ENCODE measurements around the gene WDR72.

The WDR72 gene

GRCh38 chr15:53490341-53490740 lies 269.1 kb downstream of the WDR72 start:
- Histone ChIP-seq H3K9ac (ENCODE audit: low read length) (no peak overlapping the region), H3K4me1 (ENCODE audit: control insufficient read depth, insufficient read depth, low read length) (no peaks in the 10 kb centered on the region), H3K36me3 (ENCODE audit: control insufficient read depth, insufficient read depth, low read length) (no peaks in the 10 kb centered on the region), H3K27me3 (ENCODE audit: control insufficient read depth, insufficient read depth, low read length) (no peaks in the 10 kb centered on the region), H3K9me3 (ENCODE audit: control insufficient read depth, insufficient read depth, low read depth, low read length) (no peaks in the 10 kb centered on the region), H3K27ac (ENCODE audit: low read depth, low read length) (no peak overlapping the region), H3K4me3 (ENCODE audit: low read depth, low read length) (no peak overlapping the region)

- Histone ChIP-seq H3K4me3 (ENCODE audit: low read depth, low read length) (no peak overlapping the region), H3K4me1 (ENCODE audit: control insufficient read depth, insufficient read depth, low read length) (no peaks in the 10 kb centered on the region), H3K9me3 (ENCODE audit: control insufficient read depth, insufficient read depth, low read depth, low read length) (no peaks in the 10 kb centered on the region), H3K9ac (ENCODE audit: low read length) (no peak overlapping the region), H3K27me3 (ENCODE audit: control insufficient read depth, insufficient read depth, low read length) (no peaks in the 10 kb centered on the region), H3K27ac (ENCODE audit: low read depth, low read length) (no peak overlapping the region), H3K36me3 (ENCODE audit: control insufficient read depth, insufficient read depth, low read length) (no peaks in the 10 kb centered on the region)
Observed at GRCh38 chr15:53482055-53482454, 277.4 kb downstream of the WDR72 start.

GRCh38 chr15:53477981-53478766 lies 281.3 kb downstream of the WDR72 start:
- H3K4me3 ChIP-seq (ENCODE audit: low read depth, low read length), result no peak overlapping the region
- H3K36me3 ChIP-seq (ENCODE audit: control insufficient read depth, insufficient read depth, low read length), result no peaks in the 10 kb centered on the region
- no peak overlapping the region for H3K27ac ChIP-seq (ENCODE audit: low read depth, low read length)
- no peak overlapping the region for H3K9ac ChIP-seq (ENCODE audit: low read length)
- H3K9me3 ChIP-seq (ENCODE audit: control insufficient read depth, insufficient read depth, low read depth, low read length), result no peaks in the 10 kb centered on the region
- no peaks in the 10 kb centered on the region; the same call in 1 of the 2 replicates for H3K4me1 ChIP-seq (ENCODE audit: control insufficient read depth, insufficient read depth, low read length)
- no peaks in the 10 kb centered on the region for H3K27me3 ChIP-seq (ENCODE audit: control insufficient read depth, insufficient read depth, low read length)

- Histone ChIP-seq H3K4me1 (ENCODE audit: control insufficient read depth, insufficient read depth, low read length) (no peaks in the 10 kb centered on the region; the same call in 1 of the 2 replicates), H3K4me3 (ENCODE audit: low read depth, low read length) (no peak overlapping the region), H3K9ac (ENCODE audit: low read length) (no peak overlapping the region), H3K27ac (ENCODE audit: low read depth, low read length) (no peak overlapping the region), H3K9me3 (ENCODE audit: control insufficient read depth, insufficient read depth, low read depth, low read length) (no peaks in the 10 kb centered on the region), H3K27me3 (ENCODE audit: control insufficient read depth, insufficient read depth, low read length) (no peaks in the 10 kb centered on the region), H3K36me3 (ENCODE audit: control insufficient read depth, insufficient read depth, low read length) (no peaks in the 10 kb centered on the region)
Observed at GRCh38 chr15:53473886-53474285, 285.6 kb downstream of the WDR72 start.

GRCh38 chr15:53473435-53473834 lies 286.0 kb downstream of the WDR72 start:
- Histone ChIP-seq H3K4me3 (ENCODE audit: low read depth, low read length) (no peak overlapping the region), H3K36me3 (ENCODE audit: control insufficient read depth, insufficient read depth, low read length) (no peaks in the 10 kb centered on the region), H3K27ac (ENCODE audit: low read depth, low read length) (no peak overlapping the region), H3K4me1 (ENCODE audit: control insufficient read depth, insufficient read depth, low read length) (no peaks in the 10 kb centered on the region; the same call in 1 of the 2 replicates), H3K9ac (ENCODE audit: low read length) (no peak overlapping the region), H3K27me3 (ENCODE audit: control insufficient read depth, insufficient read depth, low read length) (no peaks in the 10 kb centered on the region), H3K9me3 (ENCODE audit: control insufficient read depth, insufficient read depth, low read depth, low read length) (no peaks in the 10 kb centered on the region)

GRCh38 chr15:53472883-53473282 lies 286.6 kb downstream of the WDR72 start:
- H3K4me3 ChIP-seq (ENCODE audit: low read depth, low read length), result no peak overlapping the region
- no peaks in the 10 kb centered on the region for H3K9me3 ChIP-seq (ENCODE audit: control insufficient read depth, insufficient read depth, low read depth, low read length)
- no peak overlapping the region for H3K9ac ChIP-seq (ENCODE audit: low read length)
- no peaks in the 10 kb centered on the region; the same call in 1 of the 2 replicates for H3K4me1 ChIP-seq (ENCODE audit: control insufficient read depth, insufficient read depth, low read length)
- no peaks in the 10 kb centered on the region for H3K36me3 ChIP-seq (ENCODE audit: control insufficient read depth, insufficient read depth, low read length)
- no peak overlapping the region for H3K27ac ChIP-seq (ENCODE audit: low read depth, low read length)
- no peaks in the 10 kb centered on the region for H3K27me3 ChIP-seq (ENCODE audit: control insufficient read depth, insufficient read depth, low read length)

GRCh38 chr15:53472210-53472609 lies 287.3 kb downstream of the WDR72 start:
- Histone ChIP-seq H3K4me1 (ENCODE audit: control insufficient read depth, insufficient read depth, low read length) (no peaks in the 10 kb centered on the region; the same call in 1 of the 2 replicates), H3K27me3 (ENCODE audit: control insufficient read depth, insufficient read depth, low read length) (no peaks in the 10 kb centered on the region), H3K36me3 (ENCODE audit: control insufficient read depth, insufficient read depth, low read length) (no peaks in the 10 kb centered on the region), H3K4me3 (ENCODE audit: low read depth, low read length) (no peak overlapping the region), H3K9me3 (ENCODE audit: control insufficient read depth, insufficient read depth, low read depth, low read length) (no peaks in the 10 kb centered on the region), H3K9ac (ENCODE audit: low read length) (no peak overlapping the region), H3K27ac (ENCODE audit: low read depth, low read length) (no peak overlapping the region)

GRCh38 chr15:53470743-53471142 lies 288.7 kb downstream of the WDR72 start:
- no peak overlapping the region for H3K27ac ChIP-seq (ENCODE audit: low read depth, low read length)
- no peak overlapping the region for H3K9ac ChIP-seq (ENCODE audit: low read length)
- no peaks in the 10 kb centered on the region; the same call in 1 of the 2 replicates for H3K4me1 ChIP-seq (ENCODE audit: control insufficient read depth, insufficient read depth, low read length)
- no peaks in the 10 kb centered on the region for H3K9me3 ChIP-seq (ENCODE audit: control insufficient read depth, insufficient read depth, low read depth, low read length)
- H3K27me3 ChIP-seq (ENCODE audit: control insufficient read depth, insufficient read depth, low read length), result no peaks in the 10 kb centered on the region
- H3K36me3 ChIP-seq (ENCODE audit: control insufficient read depth, insufficient read depth, low read length), result no peaks in the 10 kb centered on the region
- H3K4me3 ChIP-seq (ENCODE audit: low read depth, low read length), result no peak overlapping the region

GRCh38 chr15:53469422-53469821 lies 290.0 kb downstream of the WDR72 start:
- no peaks in the 10 kb centered on the region; the same call in 1 of the 2 replicates for H3K4me1 ChIP-seq (ENCODE audit: control insufficient read depth, insufficient read depth, low read length)
- H3K27me3 ChIP-seq (ENCODE audit: control insufficient read depth, insufficient read depth, low read length), result no peaks in the 10 kb centered on the region

More at GRCh38 chr15:53469422-53469821, 290.0 kb downstream of the WDR72 start:
- H3K36me3 ChIP-seq (ENCODE audit: control insufficient read depth, insufficient read depth, low read length), result no peaks in the 10 kb centered on the region
- no peak overlapping the region for H3K9ac ChIP-seq (ENCODE audit: low read length)
- no peak overlapping the region for H3K4me3 ChIP-seq (ENCODE audit: low read depth, low read length)
- no peaks in the 10 kb centered on the region for H3K9me3 ChIP-seq (ENCODE audit: control insufficient read depth, insufficient read depth, low read depth, low read length)
- H3K27ac ChIP-seq (ENCODE audit: low read depth, low read length), result no peak overlapping the region

Measured in HUES6 (cell line).